K562 (cell line): Measurements from ENCODE around the gene LRRC25. TPM values are rescaled to one million over a fixed set of nuclear protein-coding genes. Genes with fewer than 3 reads are reported as not detected.

Experiments used
- ARNT ChIP-seq, 2 experiments: fragments of 450-650 bp; IDR thresholded peaks; 2 replicates each; pipeline ENCODE4 v1.6.1; 2016; ENCODE audit warnings: mild to moderate bottlenecking in 1 of 2
- BMI1 ChIP-seq: fragments of 150-350 bp; IDR thresholded peaks from 2 replicates; pipeline ENCODE4 v1.6.1; 2014; ENCODE audit warnings: low read length
- CBFB ChIP-seq: sonication (generic); formaldehyde crosslinking; IDR thresholded peaks from 2 replicates; pipeline ENCODE4 v1.4.0; 2020; ENCODE audit warnings: mild to moderate bottlenecking, missing genetic modification reagents
- GABPA ChIP-seq: fragments of 200-800 bp; sonication (Bioruptor generic); conservative IDR thresholded peaks from 2 replicates; pipeline ENCODE4 v1.6.1; 2016; ENCODE audit warnings: low read depth, missing genetic modification characterization, missing compliant biosample characterization
- GMEB1 ChIP-seq: fragments of 250-450 bp; sonication (Bioruptor Pico); IDR thresholded peaks from 2 replicates; pipeline ENCODE4 v1.4.0; 2020; ENCODE audit warnings: mild to moderate bottlenecking
- NFYB ChIP-seq: IDR thresholded peaks from 2 replicates; pipeline ENCODE4 v1.6.1; 2011; ENCODE audit warnings: mild to moderate bottlenecking, moderate library complexity; ENCODE audit not compliant: insufficient read length; ENCODE audit errors: extremely low read depth
- POLR2G ChIP-seq: fragments of 200-400 bp; formaldehyde crosslinking; IDR thresholded peaks from 2 replicates; pipeline ENCODE4 v1.6.1; 2017; ENCODE audit warnings: low read depth, mild to moderate bottlenecking, antibody characterized with exemption, low read length, moderate library complexity
- PRMT5 ChIP-seq: sonication (generic); formaldehyde crosslinking; IDR thresholded peaks from 2 replicates; pipeline ENCODE4 v1.5.0; 2020; ENCODE audit warnings: missing genetic modification reagents
- PTBP1 ChIP-seq: fragments of 200-400 bp; formaldehyde crosslinking; IDR thresholded peaks from 2 replicates; pipeline ENCODE4 v1.6.1; 2017; ENCODE audit warnings: low read depth, low read length
- RBFOX2 ChIP-seq: fragments of 200-400 bp; formaldehyde crosslinking; IDR thresholded peaks from 2 replicates; pipeline ENCODE4 v1.6.1; 2017; ENCODE audit warnings: low read depth, mild to moderate bottlenecking, low read length, moderate library complexity
- RBM22 ChIP-seq: fragments of 200-400 bp; formaldehyde crosslinking; IDR thresholded peaks from 2 replicates; pipeline ENCODE4 v1.6.1; 2018; ENCODE audit warnings: low read length, low read depth; ENCODE audit not compliant: poor library complexity, severe bottlenecking
- SAP30 ChIP-seq: fragments of 200-600 bp; sonication (generic); IDR thresholded peaks from 2 replicates; pipeline ENCODE4 v1.6.1; 2012; ENCODE audit warnings: borderline replicate concordance, low read depth, mild to moderate bottlenecking, moderate library complexity, low read length, control low read depth, inconsistent platforms; ENCODE audit not compliant: insufficient read depth, poor library complexity, severe bottlenecking
- SIN3B ChIP-seq: fragments of 450-650 bp; IDR thresholded peaks from 2 replicates; pipeline ENCODE4 v1.6.1; 2017; ENCODE audit warnings: low read depth, mild to moderate bottlenecking, moderate library complexity
- SMAD2 ChIP-seq: fragments of 150-350 bp; IDR thresholded peaks from 2 replicates; pipeline ENCODE4 v1.6.1; 2014; ENCODE audit warnings: low read depth, mild to moderate bottlenecking, low read length
- THRA ChIP-seq: fragments of 450-650 bp; IDR thresholded peaks from 2 replicates; pipeline ENCODE4 v1.6.1; 2017; ENCODE audit warnings: mild to moderate bottlenecking, moderate library complexity
- ZNF133 ChIP-seq: fragments of 250-450 bp; sonication (Bioruptor Pico); IDR thresholded peaks from 2 replicates; pipeline ENCODE4 v1.4.0; 2020; ENCODE audit warnings: mild to moderate bottlenecking
- ZNF561 ChIP-seq: fragments of 450-650 bp; formaldehyde crosslinking; conservative IDR thresholded peaks from 2 replicates; pipeline ENCODE4 v1.4.0; 2020; ENCODE audit warnings: mild to moderate bottlenecking, moderate library complexity
- ZNF583 ChIP-seq: fragments of 250-450 bp; sonication (Bioruptor Pico); IDR thresholded peaks from 2 replicates; pipeline ENCODE4 v1.4.0; 2020
- polyA plus RNA-seq, 8 experiments: library from polyadenylated mRNA; depleted of rRNA in 4 of 8; stranded (reverse) in 5 of 8; unstranded in 3 of 8; fragments of >200 nt; fragmentation: Nextera tagmentation in 2 of 8; fragmentation: Illumina TruSeq in 1 of 8; extraction: Ambion mirVana in 2 of 8; extraction: Trizol in 1 of 8; gene quantifications; 2 replicates each; pipeline versions ENCODE4 v1.2.1 to v1.2.3, GENCODE V29; 2011 to 2014; ENCODE audit warnings: inconsistent platforms in 1 of 8, missing spikeins in 1 of 8
- total RNA-seq, 7 experiments: library from RNA; depleted of rRNA in 6 of 7; stranded (reverse); fragments of >200 nt in 6 of 7; fragmentation: Illumina TruSeq in 2 of 7; extraction: Trizol in 2 of 7; gene quantifications; 2 replicates each; pipeline versions ENCODE4 v1.2.1 to v1.2.3, GENCODE V29; 2011 to 2021; ENCODE audit warnings: low replicate concordance in 1 of 7
- TF ChIP-seq, protein P1 (sequence below): fragments of 450-650 bp; IDR thresholded peaks from 2 replicates; pipeline ENCODE4 v1.6.1; 2017; ENCODE audit warnings: antibody characterized with exemption, mild to moderate bottlenecking

The LRRC25 gene
- total and polyA plus RNA-seq, 9 of the 15 experiments (the other 6 are each of a cell fraction or from before 2014, with no cell fraction given), result 0.07 to 0.36 (median 0.10) TPM; not detected in 3

- TF ChIP-seq, protein P1, sequence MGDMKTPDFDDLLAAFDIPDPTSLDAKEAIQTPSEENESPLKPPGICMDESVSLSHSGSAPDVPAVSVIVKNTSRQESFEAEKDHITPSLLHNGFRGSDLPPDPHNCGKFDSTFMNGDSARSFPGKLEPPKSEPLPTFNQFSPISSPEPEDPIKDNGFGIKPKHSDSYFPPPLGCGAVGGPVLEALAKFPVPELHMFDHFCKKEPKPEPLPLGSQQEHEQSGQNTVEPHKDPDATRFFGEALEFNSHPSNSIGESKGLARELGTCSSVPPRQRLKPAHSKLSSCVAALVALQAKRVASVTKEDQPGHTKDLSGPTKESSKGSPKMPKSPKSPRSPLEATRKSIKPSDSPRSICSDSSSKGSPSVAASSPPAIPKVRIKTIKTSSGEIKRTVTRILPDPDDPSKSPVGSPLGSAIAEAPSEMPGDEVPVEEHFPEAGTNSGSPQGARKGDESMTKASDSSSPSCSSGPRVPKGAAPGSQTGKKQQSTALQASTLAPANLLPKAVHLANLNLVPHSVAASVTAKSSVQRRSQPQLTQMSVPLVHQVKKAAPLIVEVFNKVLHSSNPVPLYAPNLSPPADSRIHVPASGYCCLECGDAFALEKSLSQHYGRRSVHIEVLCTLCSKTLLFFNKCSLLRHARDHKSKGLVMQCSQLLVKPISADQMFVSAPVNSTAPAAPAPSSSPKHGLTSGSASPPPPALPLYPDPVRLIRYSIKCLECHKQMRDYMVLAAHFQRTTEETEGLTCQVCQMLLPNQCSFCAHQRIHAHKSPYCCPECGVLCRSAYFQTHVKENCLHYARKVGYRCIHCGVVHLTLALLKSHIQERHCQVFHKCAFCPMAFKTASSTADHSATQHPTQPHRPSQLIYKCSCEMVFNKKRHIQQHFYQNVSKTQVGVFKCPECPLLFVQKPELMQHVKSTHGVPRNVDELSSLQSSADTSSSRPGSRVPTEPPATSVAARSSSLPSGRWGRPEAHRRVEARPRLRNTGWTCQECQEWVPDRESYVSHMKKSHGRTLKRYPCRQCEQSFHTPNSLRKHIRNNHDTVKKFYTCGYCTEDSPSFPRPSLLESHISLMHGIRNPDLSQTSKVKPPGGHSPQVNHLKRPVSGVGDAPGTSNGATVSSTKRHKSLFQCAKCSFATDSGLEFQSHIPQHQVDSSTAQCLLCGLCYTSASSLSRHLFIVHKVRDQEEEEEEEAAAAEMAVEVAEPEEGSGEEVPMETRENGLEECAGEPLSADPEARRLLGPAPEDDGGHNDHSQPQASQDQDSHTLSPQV, result no peak
- no peak for TF ChIP-seq ZNF133
- no peak for TF ChIP-seq THRA
- TF ChIP-seq ARNT (IDR thresholded peaks at IDR 0.05), result no peak
- peak; percentile 69 for TF ChIP-seq POLR2G
- TF ChIP-seq ZNF583 (CRISPR knock-in tag), result no peak
- no peak for TF ChIP-seq GABPA (tag)
- no peak for TF ChIP-seq BMI1
- peak; percentile 23 for TF ChIP-seq RBM22
- no peak for TF ChIP-seq PRMT5 (CRISPR knock-in tag)
- no peak for TF ChIP-seq CBFB
- 0 out of 2 replicates have a peak, but pooled peaks have one; percentile 18 for TF ChIP-seq RBFOX2
- TF ChIP-seq NFYB, result no peak
- no peak for TF ChIP-seq PTBP1
- TF ChIP-seq SMAD2, result no peak
- no peak for TF ChIP-seq SIN3B
- TF ChIP-seq SAP30, result no peak
- no peak for TF ChIP-seq ZNF561 (CRISPR knock-in tag)
- no peak for TF ChIP-seq GMEB1 (CRISPR knock-in tag)
These were observed 33.2 kb upstream of the LRRC25 start (continued) for GRCh38 chr19:18430417-18431144.
